GM18873 (cell line): ENCODE measurements around the gene SORD.
"Not testable (repeated sequence)": the region's sequence is repeated elsewhere in the genome, so short reads cannot be mapped to it uniquely, and the experiment has no call there.

Experiments used
- ATAC-seq: cut with Tn5 transposase; IDR thresholded peaks from one replicate; pipeline ENCODE4 v1.9.1; 2021; ENCODE audit warnings: mild to moderate bottlenecking, moderate library complexity, moderate number of reproducible peaks; ENCODE audit not compliant: unreplicated experiment, low FRiP score

Gene SORD

DNA sequence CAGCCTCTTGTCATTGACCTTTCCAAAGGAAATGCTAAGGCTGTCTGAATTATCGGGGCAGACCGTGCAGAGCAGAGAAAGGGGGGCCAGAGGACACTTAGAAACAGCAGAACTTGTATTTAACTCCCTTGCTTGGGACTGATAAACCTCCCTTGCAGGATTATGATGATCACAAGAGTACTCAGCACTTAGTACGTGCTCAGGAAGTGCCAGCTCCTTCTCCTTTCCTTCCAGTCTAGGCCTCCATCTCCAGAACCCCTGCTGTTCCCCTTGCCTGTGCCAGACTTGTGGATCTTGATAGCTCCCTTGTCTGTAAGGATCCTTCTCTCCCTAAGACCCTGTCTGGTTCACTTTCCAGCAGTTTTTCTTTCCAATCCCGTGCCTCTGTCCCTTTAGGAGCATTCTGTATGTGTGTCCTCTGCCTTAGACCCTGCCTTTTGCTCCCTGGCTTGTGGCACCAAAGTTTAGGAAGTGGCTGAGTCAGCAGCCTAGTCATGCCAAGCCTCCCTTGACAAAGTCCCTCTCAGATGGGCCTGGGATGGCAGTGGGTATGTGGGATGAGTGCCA is 747 bp downstream of the SORD start:
- ATAC-seq = no peak

DNA sequence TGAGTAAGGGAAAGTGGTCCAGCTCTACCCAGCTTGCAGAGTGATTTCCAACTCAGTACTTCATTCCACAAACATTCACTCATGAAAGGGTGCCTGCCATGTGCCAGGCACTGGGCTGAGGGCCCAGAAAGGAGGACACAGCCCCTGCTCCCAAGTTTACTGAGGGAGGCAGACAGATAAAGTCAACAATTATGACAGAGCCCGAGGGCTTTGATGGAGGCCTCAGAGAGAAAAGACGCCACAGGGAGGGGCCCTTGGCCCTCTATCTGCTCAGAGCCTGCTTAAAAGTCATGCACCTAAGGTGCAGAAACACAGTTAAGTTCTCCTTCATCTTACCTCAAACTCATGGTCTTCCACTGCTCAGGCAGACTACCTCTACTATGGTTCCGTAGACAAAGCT is 1.7 kb downstream of the SORD start:
- ATAC-seq = not testable (repeated sequence)

DNA sequence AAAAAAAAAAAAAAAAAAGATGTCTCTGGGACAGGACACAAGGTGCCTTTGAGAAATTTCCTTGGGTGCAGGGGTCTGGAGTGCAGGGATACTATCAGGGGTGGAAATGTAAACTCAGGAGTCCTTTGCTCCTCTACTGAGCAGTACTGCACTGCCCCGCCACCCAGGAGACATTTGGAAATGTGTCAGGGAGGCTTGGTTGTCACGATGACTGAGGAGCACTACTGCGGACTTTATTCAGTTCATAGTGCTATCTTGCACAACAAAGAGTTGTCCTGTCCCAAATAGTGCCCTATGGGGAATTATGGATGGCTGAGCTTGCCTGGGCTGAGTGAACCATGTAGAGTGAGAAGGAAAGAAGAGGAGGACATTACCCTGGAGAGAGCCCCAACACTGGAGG is 2.6 kb downstream of the SORD start:
- not testable (repeated sequence) for ATAC-seq

DNA sequence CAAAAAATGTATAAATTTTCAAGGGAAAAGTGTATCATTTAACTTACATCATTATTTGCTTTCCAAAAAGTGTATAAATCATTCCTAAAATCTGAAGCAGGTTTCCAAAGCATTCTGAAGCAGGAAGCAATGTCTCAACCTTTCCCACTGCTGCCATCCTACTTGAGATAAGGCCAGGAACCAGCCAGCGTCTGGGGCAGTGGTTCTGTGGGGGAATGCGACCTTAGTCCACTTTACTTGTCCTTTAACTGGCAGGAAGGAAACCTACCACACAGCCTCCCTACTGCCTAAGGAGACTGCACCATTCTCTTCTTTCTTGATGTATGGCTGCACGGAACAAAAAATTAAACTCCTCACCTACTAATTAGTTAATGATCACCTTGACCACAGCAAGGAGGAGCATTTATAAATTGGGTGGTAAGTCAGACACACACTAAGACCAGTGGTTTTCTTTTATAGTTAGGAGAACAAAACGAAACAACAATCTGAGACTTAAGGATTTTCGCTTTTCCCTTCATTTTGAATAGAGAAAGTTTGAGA is 3.7 kb downstream of the SORD start:
- no peak for ATAC-seq

DNA sequence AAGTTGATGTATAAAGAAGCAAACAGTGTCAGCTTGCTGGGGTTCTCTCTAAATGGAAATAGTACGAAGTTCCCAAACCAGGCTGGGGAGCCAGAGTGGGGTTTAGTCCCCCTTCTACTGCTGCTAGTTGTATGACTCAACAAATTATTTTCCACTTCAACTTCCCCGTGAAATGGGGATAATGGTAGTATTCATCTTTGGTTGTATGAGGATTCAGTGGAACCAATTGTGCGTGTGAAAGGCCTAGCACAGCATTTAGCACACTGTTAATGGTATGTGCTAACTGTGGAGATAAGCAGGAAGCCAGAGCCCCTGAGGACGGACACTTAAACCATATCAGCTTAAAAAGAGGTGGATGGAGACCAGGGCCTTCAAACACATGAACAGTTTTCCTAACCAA is 4.2 kb downstream of the SORD start:
- no peak for ATAC-seq

DNA sequence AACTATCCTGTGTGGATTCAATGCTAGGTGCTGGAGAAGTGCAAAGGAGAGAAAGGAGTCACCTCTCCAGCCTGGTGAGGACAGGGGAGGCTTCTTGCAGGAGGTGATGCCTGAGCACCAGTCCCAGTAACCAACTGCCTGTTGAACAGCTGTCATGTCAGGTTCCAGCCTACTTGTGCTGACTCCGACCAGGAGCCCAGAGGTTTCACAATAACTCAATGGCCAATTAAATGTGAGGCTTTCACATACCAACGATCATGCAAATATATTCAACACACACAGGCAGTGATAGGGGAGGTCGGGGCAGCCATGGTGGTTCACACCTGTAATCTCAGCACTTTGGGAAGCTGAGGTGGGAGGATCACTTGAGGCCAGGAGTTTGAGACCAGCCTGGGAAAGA is 7.7 kb downstream of the SORD start:
- ATAC-seq = no peak

DNA sequence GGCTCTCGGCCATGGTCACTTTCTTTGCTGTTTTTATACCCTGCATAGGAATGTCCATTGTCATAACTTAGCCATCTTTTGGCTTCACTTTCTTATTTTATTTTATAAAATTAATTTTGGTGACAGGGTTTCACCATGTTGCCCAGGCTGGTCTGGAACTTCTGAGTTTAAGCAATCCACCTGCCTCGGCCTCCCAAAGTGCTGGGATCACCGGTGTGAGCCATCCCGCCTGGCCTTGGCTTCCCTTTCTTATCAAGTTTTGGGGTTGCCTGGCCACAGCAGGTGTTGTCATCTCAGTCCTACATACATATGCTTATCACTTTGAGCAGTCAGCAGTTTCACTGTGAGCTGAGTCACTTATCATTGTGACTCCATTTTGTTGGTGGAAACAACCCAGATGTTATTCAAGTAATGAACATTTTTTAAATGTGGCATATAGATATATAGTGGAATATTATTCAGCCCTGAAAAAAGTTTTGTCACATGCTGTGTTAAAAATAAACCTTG is 8.6 kb downstream of the SORD start:
- ATAC-seq = not testable (repeated sequence)

DNA sequence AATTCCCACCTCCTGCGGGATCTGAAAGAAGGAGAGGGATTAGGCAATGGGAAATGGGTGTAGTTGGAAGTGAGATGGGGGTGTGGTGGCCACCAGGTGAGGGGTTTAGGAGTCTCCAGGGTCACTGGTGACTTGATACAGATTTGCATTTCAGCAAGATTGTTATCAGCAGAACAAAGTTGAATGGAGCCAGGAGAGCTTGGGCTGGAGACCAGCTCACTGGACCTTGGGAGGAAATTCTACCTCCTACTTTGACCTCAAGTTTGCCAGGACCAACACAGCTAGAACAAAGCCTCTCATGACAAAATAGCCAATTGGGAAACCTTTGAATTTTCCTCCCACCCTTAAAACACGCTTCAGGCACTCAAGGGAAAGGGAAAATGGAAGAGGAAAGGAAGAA is 9.5 kb downstream of the SORD start:
- ATAC-seq = not testable (repeated sequence)

DNA sequence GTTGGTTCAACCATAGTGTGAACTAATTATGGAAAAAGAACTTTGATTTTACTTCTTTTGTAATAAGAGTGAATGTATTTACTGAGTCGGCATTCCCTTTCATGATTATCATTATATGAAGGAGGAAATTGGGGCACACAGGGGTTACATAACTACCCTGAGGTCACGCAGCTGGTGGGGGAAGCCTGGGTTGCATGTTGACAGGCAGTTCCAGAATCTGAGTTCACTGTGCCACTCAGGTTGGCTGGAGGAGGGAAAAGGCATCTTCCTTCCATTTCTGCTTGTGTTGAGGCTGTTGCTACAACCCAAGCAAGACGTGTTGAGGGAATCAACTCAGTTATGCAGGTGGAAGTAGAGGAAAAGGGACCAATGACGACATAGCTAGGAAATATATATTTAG is 11.1 kb downstream of the SORD start:
- not testable (repeated sequence) for ATAC-seq

DNA sequence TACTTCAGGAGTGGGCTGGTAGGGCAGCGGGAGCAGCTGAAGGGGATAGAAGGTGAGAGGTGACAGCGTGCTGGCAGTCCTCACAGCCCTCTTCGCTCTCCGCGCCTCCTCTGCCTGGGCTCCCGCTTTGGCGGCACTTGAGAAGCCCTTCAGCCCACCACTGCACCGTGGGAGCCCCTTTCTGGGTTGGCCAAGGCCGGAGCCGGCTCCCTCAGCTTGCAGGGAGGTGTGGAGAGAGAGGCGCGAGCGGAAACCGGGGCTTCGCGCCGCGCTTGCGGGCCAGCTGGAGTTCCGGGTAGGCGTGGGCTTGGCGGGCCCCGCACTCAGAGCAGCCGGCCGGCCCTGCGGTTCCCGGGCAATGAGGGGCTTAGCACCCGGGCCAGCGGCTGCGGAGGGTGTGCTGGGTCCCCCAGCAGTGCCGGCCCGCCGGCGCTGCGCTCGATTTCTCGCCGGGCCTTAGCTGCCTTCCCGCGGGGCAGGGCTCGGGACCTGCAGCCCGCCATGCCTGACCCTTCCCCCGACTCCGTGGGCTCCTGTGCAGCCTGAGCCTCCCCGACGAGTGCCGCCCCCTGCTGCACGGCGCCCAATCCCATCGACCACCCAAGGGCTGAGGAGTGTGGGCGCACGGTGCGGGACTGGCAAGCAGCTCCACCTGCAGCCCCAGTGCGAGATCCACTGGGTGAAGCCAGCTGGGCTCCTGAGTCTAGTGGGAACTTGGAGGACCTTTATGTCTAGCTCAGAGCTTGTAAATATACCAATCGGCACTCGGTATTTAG is 11.8 kb downstream of the SORD start:
- ATAC-seq = not testable (repeated sequence)

DNA sequence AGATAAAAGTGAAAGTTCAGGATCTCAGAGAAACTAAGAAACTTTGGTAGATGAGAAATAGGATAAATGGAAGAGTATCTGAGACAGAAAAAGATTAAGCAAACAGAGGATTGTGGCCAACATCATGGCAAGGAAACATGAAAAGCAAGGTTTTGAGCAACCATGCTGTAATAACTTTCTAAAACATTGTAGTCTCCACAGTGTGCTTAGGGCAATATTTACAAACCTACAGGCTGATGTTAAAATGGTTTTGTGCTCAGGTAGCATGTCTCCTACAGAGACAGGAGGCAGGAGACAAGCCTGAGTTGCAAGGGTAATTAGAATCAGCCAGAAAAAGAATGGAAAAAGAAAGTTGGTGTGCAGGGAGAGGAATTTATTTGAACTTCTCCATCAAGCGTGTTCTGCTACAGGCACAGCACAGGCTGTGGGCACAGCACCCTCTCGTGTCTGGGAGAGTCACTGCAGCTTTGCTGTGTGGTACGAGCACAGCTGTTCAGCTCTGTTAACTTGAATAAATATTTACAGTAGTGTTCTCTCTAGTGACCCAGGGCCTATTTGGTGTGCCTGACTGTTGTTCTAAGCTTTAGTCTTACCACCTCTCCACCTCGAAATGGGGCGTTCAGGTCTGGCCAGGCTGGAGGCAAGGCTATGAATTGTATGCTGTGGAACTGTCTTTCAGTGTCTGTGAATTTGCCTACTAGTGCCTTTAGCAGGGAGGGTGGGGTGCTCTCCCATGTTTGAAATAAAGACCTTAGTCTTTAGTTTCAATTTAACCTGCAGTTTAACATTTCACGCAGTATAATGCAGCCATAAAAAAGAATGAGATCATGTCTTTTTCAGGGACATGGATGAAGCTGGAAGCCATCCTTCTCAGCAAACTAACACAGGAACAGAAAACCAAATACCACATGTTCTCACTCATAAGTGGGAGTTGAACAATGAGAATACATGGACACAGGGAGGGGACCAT is 14.1 kb downstream of the SORD start:
- ATAC-seq = not testable (repeated sequence)

DNA sequence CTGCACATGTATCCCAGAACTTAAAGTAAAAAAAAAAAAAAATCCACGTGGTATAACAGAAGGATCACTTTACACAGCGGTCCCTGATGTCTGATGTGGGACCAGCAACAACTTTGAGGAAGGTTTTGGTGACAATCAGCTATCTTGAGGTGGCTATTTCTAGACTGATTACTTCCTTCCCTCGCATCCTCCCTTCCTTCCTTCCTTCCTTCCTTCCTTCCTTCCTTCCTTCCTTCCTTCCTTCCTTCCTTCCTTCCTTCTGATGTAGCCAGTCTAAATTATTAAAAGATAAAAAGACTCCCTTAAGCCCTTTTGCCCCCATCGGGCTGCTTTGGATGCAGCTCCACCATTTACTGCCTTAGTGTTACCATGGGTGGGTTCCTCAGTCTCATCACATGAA is 14.9 kb downstream of the SORD start:
- ATAC-seq = no peak

DNA sequence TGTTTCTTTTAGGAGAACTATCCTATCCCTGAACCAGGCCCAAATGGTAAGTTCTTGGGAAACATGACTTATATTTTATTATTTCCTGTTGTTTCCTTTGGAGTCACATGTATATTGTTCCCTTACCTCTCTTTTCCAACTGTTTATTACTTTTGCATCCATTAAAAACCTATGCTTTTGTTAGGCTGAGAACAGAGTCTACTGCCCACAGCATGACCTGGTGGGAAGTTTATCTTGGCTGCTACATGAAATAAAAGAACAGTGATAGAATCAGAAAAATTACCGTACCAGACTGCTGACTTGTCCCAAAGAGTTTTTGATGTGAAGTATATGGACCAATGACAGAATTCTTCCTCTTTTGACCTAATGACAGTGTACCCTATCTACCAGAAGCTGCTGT is 17.4 kb downstream of the SORD start:
- not testable (repeated sequence) for ATAC-seq

DNA sequence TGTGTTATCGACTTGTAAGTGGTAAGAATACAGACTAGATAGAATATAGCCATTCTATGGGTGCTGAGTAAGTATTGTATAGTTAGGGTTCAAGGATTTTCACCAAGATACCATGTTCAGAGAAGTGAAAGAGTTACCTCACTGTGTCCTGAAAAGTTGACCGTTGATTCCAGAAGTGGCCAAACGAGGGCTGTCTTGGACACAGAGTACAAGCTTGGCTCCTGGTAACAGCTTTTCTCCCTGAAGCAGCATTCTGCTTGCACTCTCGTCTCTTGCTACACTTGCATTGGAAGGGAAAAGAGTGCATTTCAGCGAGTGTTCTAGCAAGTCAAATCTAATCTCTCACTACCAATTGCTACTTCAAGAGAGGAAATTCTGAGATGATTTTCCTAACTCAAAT is 18.5 kb downstream of the SORD start:
- ATAC-seq = not testable (repeated sequence)

DNA sequence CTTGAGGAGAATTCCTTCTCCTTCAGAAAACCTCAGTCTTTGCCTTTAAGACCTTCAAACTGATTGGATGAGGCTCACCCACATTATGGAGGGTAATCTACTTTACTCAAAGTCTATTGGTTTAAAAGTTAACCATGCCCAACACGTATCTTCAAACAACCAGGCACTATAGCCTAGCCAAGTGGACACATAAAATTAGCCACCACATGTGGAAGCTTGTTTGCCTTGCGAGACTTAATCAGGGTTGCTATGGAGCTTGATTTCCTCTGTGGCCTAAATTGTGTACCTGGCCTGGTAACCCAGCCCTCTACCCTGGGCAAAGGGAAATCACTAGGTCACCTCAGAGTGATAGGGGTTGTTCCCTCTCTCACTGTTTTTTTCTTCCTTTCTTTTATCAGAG is 19.9 kb downstream of the SORD start:
- not testable (repeated sequence) for ATAC-seq

DNA sequence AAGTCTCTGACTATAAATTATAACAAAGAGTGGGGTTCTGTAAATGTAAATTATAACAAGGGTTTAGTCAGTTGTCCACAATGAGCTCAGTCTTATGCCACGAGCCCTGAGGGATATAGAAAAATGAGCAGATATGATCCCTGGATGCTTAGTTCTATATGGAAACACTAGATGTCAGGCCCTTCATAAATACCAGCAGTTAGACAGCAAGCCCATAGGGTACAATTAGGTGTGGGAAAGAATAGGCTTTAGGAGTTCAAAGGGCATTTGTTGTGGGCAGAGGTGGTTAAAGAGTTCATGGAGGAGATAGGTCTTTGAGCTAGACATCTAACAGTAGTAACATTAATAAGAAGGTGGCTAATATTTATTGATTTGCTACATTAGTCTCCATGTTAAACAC is 21.3 kb downstream of the SORD start:
- not testable (repeated sequence) for ATAC-seq

DNA sequence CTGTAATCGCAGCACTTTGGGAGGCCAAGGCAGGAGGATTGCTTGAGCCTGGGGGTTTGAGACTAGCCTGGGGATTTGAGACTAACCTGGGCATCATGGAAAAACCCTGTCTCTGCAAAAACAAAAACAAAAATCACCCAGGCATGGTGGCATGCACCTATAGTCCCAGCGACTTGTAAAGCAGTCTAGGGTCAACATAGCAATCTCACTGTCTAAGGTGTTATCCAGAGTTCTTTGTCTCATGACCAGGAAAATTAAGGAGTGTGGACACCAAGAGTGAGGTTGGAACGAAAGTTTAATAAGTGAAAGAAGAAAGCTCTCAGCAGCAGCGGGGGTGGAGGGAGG is 25.4 kb downstream of the SORD start:
- not testable (repeated sequence) for ATAC-seq

DNA sequence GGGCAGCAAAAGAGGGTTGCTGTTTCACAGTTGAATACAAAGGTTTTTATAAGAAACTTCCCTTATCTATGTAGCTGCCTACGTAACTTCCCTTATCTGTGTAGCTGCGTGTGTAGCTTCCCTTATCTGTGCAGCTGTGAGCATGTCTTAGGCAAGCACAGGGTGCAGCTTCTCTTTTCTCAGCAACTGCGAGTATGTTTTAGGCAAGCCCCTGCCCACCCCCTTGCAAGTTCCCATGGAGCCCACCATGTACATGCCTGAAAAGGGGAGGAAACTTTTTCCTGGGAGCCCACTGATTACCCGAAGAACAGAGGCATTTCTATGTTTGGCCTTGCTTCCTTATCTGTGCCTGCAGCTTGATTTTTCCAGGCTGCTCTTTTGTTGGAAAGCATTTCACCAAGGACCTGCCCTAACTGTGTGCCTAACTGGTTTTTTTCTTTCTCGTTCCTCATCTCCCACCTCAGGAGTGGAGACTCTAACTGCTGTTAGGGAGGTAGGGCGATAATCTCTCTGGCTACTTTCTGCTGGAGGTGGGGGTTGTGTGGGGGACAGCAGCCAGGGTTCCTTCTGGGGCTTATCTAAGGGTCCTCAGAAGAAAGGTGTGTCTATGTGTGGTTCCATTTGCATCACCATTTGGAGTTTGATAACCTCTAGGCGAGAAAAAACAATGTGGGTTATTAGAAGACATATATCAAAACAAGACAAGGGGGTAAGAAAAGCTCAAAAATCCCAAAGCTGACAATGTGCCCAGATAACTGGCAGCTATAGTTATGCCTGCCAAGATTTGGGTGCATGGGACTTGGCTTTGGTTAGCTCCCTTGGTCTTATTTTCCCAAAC is 26.0 kb downstream of the SORD start:
- ATAC-seq = no peak

DNA sequence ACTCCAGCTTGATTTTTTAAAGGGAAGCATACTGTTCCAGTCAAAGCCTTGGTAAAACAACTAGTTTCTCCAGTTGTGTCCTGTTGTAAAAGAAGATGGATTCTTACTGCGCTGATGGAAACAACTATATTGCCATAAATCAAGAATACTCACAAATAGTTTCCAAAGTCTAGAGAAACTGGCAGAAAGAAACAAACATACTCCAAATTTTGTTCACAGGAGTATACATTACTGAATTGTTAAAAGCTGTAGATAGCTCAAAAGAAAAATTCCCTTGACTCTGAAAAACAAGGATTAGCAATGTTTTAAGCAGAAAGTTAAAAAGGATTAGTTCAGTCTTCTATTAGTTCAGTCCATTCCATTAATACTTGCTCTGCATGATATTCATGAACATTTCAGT is 27.6 kb downstream of the SORD start:
- no peak for ATAC-seq

DNA sequence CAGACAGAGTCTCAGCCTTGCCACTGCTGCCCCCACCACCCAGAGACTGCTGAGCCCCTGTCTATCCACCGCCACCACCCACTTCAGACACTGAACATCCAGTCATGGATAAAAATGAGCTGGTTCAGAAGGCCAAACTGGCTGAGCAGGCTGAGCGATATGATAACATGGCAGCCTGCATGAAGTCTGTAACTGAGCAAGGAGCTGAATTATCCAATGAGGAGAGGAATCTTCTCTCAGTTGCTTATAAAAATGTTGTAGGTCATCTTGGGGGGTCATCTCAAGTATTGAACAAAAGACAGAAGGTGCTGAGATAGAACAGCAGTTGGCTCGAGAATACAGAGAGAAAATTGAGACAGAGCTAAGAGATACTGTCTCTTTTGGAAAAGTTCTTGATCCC is 29.7 kb downstream of the SORD start:
- not testable (repeated sequence) for ATAC-seq
